Mesenteric fat pad (tissue), 1 donor: Measurements from ENCODE around the gene MYOZ2. TPM values are rescaled to one million over a fixed set of nuclear protein-coding genes. Genes with fewer than 3 reads are reported as not detected.

Source experiments
- DNase-seq: peaks from one replicate; pipeline ENCODE4 v3.0.0-alpha.2; 2020; ENCODE audit warnings: low spot score
- long read RNA-seq: library from polyadenylated mRNA; unstranded; transcript quantifications from one replicate; pipeline ENCODE4 v2.0.0, GENCODE V29; 2020
- total RNA-seq: library from RNA; stranded (reverse); fragmentation: NEBNext Ultra II Directional; extraction: Animal tissue kit (Norgen Biotek cat#: 25700); gene quantifications from one replicate; pipeline ENCODE4 v1.2.1, GENCODE V29; 2021
- donor health status: DM: yes; HTN: yes; CAD: no.

MYOZ2 gene
- total RNA-seq, result 0.29 TPM
- long read RNA-seq, result 0 reads

GRCh38 chr4:119135721-119136121 is at the start of gene MYOZ2:
Gene MYOZ2 (plus strand): TSS chr4:119135832. CDS start chr4:119136526, 694 bp downstream.
- DNase-seq, result no peak

- DNase-seq, result no peak
Measured at GRCh38 chr4:119087121-119087520, 48.5 kb upstream of the MYOZ2 start.

GRCh38 chr4:119087656-119088055 is 48.0 kb upstream of the MYOZ2 start:
- DNase-seq, result no peak

- DNase-seq, result no peak
Measured at GRCh38 chr4:119093042-119093827, 42.4 kb upstream of the MYOZ2 start.

GRCh38 chr4:119097282-119097900 is 38.2 kb upstream of the MYOZ2 start:
- DNase-seq, result no peak

- no peak for DNase-seq
Measured at GRCh38 chr4:119098306-119098705, 37.3 kb upstream of the MYOZ2 start.

- DNase-seq, result no peak
Measured at GRCh38 chr4:119099227-119099810, 36.3 kb upstream of the MYOZ2 start.

- DNase-seq, result no peak
Measured at GRCh38 chr4:119100655-119101054, 35.0 kb upstream of the MYOZ2 start.

- no peak for DNase-seq
Measured at GRCh38 chr4:119103263-119103662, 32.4 kb upstream of the MYOZ2 start.

- DNase-seq, result no peak
Measured at GRCh38 chr4:119104644-119105273, 30.9 kb upstream of the MYOZ2 start.

- no peak for DNase-seq
Measured at GRCh38 chr4:119105605-119106004, 30.0 kb upstream of the MYOZ2 start.

- no peak for DNase-seq
Measured at GRCh38 chr4:119106036-119107000, 29.3 kb upstream of the MYOZ2 start.

- no peak for DNase-seq
Measured at GRCh38 chr4:119110121-119110520, 25.5 kb upstream of the MYOZ2 start.

GRCh38 chr4:119111296-119111695 is 24.3 kb upstream of the MYOZ2 start:
- DNase-seq, result no peak

GRCh38 chr4:119113033-119113655 is 22.5 kb upstream of the MYOZ2 start:
- DNase-seq, result no peak

GRCh38 chr4:119116021-119116420 is 19.6 kb upstream of the MYOZ2 start:
- no peak for DNase-seq

GRCh38 chr4:119116925-119117900 is 18.4 kb upstream of the MYOZ2 start:
- DNase-seq, result no peak

GRCh38 chr4:119118397-119118796 is 17.2 kb upstream of the MYOZ2 start:
- no peak for DNase-seq

- no peak for DNase-seq
Measured at GRCh38 chr4:119124352-119124751, 11.3 kb upstream of the MYOZ2 start.
